ENCODE data around the gene FZR1. TPM values are rescaled to one million over a fixed set of nuclear protein-coding genes. Genes with fewer than 3 reads are reported as not detected.

Gene FZR1
- total RNA-seq, 4 donors from 2014 or later = 15.9 to 32.0 (median 21.0) TPM

DNA sequence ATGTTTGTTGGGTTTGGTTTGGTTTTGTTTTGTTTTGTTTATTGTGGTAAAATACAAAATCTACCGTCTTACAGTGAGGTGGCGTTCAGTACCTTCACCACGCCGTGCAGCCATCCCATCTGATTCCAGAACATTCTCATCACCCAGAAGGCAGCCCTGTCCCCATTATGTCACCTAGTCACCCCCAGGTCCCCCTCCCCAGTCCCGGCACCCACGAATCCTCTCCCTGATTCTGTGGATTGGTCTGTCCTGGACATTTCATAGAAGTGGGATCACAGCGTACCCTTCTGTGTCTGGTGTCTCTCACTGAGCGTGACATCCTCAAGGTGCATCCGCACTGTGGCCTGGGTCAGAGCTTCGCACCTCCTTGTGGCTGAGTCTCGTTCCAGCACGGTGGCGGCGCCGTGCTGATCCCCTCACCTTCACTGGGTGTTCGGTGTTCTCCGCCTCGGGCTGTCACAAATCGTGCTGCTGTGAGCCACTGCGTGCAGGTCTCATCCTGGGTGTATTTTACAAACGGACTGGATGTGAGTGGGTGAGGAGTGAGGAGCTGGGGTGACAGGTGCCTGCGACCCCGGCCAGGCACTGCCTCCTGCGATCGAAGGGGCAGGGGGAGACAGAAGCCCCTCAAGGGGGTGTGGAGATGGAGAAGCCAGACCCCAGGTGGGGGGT lies 32.3 kb downstream of the FZR1 start:
- no peak for ATAC-seq
- H3K4me3 ChIP-seq = no peak overlapping the region
- H3K27me3 ChIP-seq = no peaks in the 10 kb centered on the region
- in situ Hi-C loops (cut with MboI; ENCODE audit: low sequenced_read_pairs in 4 of 4) = no loop called here
- TF ChIP-seq, protein P1, sequence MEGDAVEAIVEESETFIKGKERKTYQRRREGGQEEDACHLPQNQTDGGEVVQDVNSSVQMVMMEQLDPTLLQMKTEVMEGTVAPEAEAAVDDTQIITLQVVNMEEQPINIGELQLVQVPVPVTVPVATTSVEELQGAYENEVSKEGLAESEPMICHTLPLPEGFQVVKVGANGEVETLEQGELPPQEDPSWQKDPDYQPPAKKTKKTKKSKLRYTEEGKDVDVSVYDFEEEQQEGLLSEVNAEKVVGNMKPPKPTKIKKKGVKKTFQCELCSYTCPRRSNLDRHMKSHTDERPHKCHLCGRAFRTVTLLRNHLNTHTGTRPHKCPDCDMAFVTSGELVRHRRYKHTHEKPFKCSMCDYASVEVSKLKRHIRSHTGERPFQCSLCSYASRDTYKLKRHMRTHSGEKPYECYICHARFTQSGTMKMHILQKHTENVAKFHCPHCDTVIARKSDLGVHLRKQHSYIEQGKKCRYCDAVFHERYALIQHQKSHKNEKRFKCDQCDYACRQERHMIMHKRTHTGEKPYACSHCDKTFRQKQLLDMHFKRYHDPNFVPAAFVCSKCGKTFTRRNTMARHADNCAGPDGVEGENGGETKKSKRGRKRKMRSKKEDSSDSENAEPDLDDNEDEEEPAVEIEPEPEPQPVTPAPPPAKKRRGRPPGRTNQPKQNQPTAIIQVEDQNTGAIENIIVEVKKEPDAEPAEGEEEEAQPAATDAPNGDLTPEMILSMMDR (IDR thresholded peaks at IDR 0.05 in 4 of 5, conservative IDR thresholded peaks at IDR 0.05 in 1 of 5) = no peak
- H3K36me3 ChIP-seq = peaks cover 0 to 28% of the 10 kb centered on the region in 2 donors
- no peaks in the 10 kb centered on the region for H3K9me3 ChIP-seq
- no peak overlapping the region for H3K27ac ChIP-seq
- intact Hi-C loops (cut with DNase I; ENCODE audit: low total_unique reads) = no loop called here
- DNase-seq = no peak
- H3K4me1 ChIP-seq = no peaks in the 10 kb centered on the region

DNA sequence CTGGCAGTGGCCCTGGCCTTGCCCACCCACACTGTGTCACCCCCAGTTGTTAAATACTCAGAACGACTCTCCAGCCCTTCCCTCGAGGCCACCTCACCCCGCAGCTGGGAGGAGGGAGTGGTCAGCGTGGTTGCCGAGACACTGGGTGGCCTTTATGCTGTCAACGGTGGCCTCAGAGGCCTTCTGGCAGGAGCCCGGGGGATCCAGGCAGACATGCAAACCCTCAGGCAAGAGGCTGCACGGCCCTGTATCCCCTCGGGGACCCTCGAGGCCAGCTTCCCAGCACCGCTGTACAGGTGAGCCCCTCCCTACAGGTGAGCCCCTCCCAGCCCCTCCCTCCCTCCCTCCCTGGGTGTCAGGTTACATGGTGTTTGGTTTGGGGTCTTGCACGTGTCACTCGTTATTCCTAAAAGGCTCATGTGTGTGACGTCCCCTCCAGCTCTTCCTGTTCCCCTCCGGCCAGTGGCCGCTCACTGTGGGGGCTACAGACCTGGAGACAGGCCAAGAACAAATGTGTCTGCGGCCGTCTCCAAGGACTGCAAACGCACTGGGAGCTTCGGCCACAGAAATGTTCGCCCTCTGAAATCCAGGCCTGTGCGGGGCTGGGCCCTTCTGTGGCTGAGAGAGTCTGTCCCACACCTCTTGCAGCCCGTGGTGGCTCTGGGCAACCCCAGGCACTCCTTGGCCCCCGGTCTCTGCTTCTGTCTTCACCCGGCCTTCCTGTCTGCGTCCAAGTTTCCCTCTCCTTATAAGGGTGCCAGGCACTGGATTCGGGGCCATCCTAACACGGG lies 33.0 kb downstream of the FZR1 start, which contains the start of gene TEKTIP1:
TEKTIP1 (plus strand) TSS at position 210 of the 791 bp plus-strand sequence; CDS start at position 214, 4 bp downstream.
- Histone ChIP-seq H3K27ac (no peak within 1 kb of the TSS), H3K9me3 (no peaks in the 10 kb centered on the region), H3K27me3 (no peaks in the 10 kb centered on the region), H3K36me3 (peaks cover 0 to 22% of the 10 kb centered on the region in 2 donors), H3K4me3 (no peak within 1 kb of the TSS), H3K4me1 (no peaks in the 10 kb centered on the region)
- intact Hi-C loops (cut with DNase I; ENCODE audit: low total_unique reads) = no loop called here
- DNase-seq (no peak), ATAC-seq (no peak)
- in situ Hi-C loops (cut with MboI; ENCODE audit: low sequenced_read_pairs in 4 of 4) = no loop called here
- TF ChIP-seq, protein P1 (IDR thresholded peaks at IDR 0.05 in 4 of 5, conservative IDR thresholded peaks at IDR 0.05 in 1 of 5) = no peak
- TF ChIP-seq POLR2A (IDR thresholded peaks at IDR 0.05) = no peak

DNA sequence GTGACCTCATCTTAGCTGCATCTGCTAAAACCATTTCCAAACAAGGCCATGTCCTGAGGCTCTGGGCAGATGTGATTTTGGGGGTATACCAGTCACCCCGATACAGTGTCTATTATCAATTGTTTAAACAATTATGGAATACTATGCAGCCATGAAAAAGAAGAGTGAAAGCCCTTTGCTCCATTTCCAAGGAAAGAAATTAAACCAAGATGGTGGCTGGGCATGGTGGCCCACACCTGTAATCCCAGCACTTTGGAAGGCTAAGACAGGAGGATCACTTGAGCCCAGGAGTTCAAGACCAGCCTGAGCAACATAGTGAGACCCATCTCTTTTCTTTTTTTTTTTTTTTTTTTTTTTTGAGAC lies 33.6 kb downstream of the FZR1 start:
- Histone ChIP-seq H3K4me3 (no peak overlapping the region), H3K36me3 (peaks cover 0 to 17% of the 10 kb centered on the region in 2 donors), H3K27me3 (no peaks in the 10 kb centered on the region), H3K4me1 (no peaks in the 10 kb centered on the region), H3K9me3 (no peaks in the 10 kb centered on the region), H3K27ac (no peak overlapping the region)
- intact Hi-C loops (cut with DNase I; ENCODE audit: low total_unique reads) = no loop called here
- DNase-seq (no peak), ATAC-seq (no peak)
- no peak for TF ChIP-seq POLR2A (IDR thresholded peaks at IDR 0.05)
- TF ChIP-seq, protein P1 (IDR thresholded peaks at IDR 0.05 in 4 of 5, conservative IDR thresholded peaks at IDR 0.05 in 1 of 5) = no peak
- in situ Hi-C loops (cut with MboI; ENCODE audit: low sequenced_read_pairs in 4 of 4) = no loop called here

DNA sequence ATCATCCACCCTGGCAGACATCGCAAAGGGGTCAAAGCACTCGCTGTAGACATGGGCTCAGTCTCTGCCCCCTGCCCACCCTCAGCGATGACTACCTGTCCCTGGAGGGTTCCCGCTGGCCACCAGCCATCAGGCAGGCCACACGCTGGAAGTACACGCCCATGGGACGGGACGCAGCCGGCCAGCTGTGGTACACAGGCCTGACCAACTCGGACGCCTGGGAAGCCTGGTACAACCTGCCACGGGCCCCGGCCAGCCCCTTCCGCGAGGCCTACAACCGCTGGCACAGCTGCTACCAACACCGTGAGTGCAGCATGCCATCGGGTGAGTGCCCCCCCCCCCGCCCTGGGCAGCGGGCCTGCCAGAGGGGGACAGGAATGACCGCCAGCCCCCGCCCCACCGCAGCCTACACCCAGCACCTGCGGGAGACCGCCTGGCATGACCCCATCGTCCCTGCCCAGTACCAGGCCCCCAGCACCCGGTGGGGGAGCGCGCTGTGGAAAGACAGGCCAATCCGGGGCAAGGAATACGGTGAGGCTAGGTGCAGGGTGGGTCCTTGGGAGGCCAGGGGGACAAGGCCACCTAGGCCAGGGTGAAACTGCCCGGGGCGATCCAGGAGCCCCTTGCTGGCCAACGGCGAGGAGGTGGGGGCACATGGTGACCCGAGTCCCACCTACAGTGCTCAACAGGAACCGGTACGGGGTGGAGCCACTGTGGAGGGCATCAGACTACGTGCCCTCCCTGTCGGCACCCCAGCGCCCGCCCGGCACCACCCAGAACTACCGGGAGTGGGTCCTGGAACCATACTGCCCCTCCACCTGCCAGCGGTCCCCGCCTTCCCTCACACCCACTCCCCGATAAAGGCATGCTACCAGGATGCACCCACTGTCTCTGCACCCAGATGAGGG lies 37.3 kb downstream of the FZR1 start:
- TF ChIP-seq, protein P1 (IDR thresholded peaks at IDR 0.05 in 4 of 5, conservative IDR thresholded peaks at IDR 0.05 in 1 of 5) = no peak
- TF ChIP-seq POLR2A (IDR thresholded peaks at IDR 0.05) = no peak
- intact Hi-C loops (cut with DNase I; ENCODE audit: low total_unique reads) = loop anchor here (2.0 kb wide), 1 partner anchor 75 kb away; no protein-coding TSS in a partner anchor
- Histone ChIP-seq H3K9me3 (no peaks in the 10 kb centered on the region), H3K27ac (no peak overlapping the region), H3K4me1 (no peaks in the 10 kb centered on the region), H3K27me3 (no peaks in the 10 kb centered on the region), H3K4me3 (no peak overlapping the region), H3K36me3 (no peaks in the 10 kb centered on the region)
- DNase-seq (no peak), ATAC-seq (no peak)
- in situ Hi-C loops (cut with MboI; ENCODE audit: low sequenced_read_pairs in 4 of 4) = no loop called here

Data from gastrocnemius medialis (tissue), 4 donors.